Mucosa of descending colon (tissue), 3 donors: Measurements from ENCODE around the gene LRRC28. TPM values are rescaled to one million over a fixed set of nuclear protein-coding genes. Genes with fewer than 3 reads are reported as not detected.

Experiments
- ATAC-seq: fragments of 200-7000 bp; cut with Tn5 transposase; one replicate; pipeline ENCODE4 v1.9.1; 2020; ENCODE audit warnings: mild to moderate bottlenecking, moderate library complexity
- DNase-seq, 3 donors: peaks; one replicate each; pipeline ENCODE4 v3.0.0-alpha.2; 2020
- H3K36me3 ChIP-seq: fragments of 200-600 bp; one replicate; pipeline ENCODE4 v1.8.0; 2021; ENCODE audit warnings: low read depth, mild to moderate bottlenecking
- H3K4me1 ChIP-seq: fragments of 200-600 bp; one replicate; pipeline ENCODE4 v1.8.0; 2021; ENCODE audit warnings: low read depth, mild to moderate bottlenecking
- H3K4me3 ChIP-seq: fragments of 200-600 bp; one replicate; pipeline ENCODE4 v1.8.0; 2021; ENCODE audit warnings: mild to moderate bottlenecking
- H3K9me3 ChIP-seq: fragments of 200-600 bp; one replicate; pipeline ENCODE4 v1.8.0; 2021; ENCODE audit warnings: mild to moderate bottlenecking
- CTCF ChIP-seq: fragments of 200-600 bp; IDR thresholded peaks from one replicate; pipeline ENCODE4 v1.8.0; 2022; ENCODE audit warnings: antibody characterized with exemption, mild to moderate bottlenecking
- intact Hi-C, 2 donors: fragments of 100-400 bp; cut with DNase I in 1 of 2; cut with micrococcal nuclease in 1 of 2; formaldehyde crosslinking; loops; one replicate each; pipeline versions ENCODE4 v1.11.0 to v1.11.1; 2022; cut with DNase I, micrococcal nuclease
- total RNA-seq, 3 donors: library from RNA; stranded (reverse); fragmentation: NEBNext Ultra II Directional in 2 of 3; extraction: Animal tissue kit (Norgen Biotek cat#: 25700) in 2 of 3; gene quantifications; one replicate each; pipeline versions ENCODE4 v1.2.1 to v1.2.4, GENCODE V29; 2021 to 2023
- donor health status: DM: no; HTN: no; CAD: no; lungs with moderate emphysema.
- donor health status: DM: no; HTN: no; CAD: no.
- donor health status: DM: no; HTN: yes; CAD: no.

The LRRC28 gene
- total RNA-seq, 3 donors from 2014 or later = 26.0 to 41.6 (median 27.7) TPM

DNA sequence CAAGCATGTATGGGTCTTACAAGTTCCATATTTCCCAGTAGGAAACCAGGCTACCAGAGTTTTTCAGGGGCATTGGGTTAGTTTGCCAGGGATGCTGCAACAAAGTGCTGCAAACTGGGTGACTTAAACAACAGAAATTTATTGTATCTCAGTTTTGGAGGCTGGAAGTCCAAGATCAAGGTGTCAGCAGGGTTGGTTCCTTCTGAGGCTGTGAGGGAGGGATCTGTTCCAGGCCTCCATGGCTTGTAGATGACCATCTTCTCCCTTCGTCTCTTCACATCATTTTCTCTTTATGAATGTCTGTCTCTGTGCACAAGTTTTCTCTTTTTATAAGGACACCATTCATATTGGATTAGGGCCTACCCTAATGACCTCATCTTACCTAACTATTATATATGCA, 114.7 kb downstream of the LRRC28 start:
- Histone ChIP-seq H3K4me1 (no peaks in the 10 kb centered on the region), H3K9me3 (no peaks in the 10 kb centered on the region), H3K4me3 (no peak overlapping the region), H3K36me3 (no peaks in the 10 kb centered on the region)
- intact Hi-C loops = loop anchor here in 1 of 2 donors (10.0 kb wide), 1 partner anchor 59 kb away; no protein-coding TSS in a partner anchor
- ATAC-seq (no peak), DNase-seq (no peak)
- no peak for TF ChIP-seq CTCF

GRCh38 chr15:99368743-99369142, 117.5 kb downstream of the LRRC28 start:
- no peak for TF ChIP-seq CTCF
- no peak for ATAC-seq

DNA sequence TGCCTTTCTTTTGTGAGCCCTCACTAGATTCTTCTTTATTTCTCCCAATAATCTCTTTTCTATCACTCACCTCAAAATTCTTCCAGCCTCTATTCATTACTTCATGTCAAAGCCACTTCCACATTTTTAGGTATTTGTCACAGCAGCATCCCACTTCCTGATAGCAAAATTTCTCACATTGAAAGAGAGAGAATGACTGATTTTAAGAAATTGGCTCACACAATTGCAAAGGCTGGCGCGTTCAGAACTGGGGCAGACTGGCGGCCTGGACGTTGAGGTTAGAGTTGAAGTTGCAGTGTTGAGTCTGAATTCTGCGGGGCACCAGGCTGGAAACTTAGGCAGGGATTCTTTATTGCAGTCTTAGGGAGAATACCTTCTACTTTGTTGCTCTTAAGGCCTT, 117.9 kb downstream of the LRRC28 start:
- Histone ChIP-seq H3K4me3 (no peak overlapping the region), H3K4me1 (no peaks in the 10 kb centered on the region), H3K9me3 (no peaks in the 10 kb centered on the region), H3K36me3 (no peaks in the 10 kb centered on the region)
- ATAC-seq (no peak), DNase-seq (no peak)
- no peak for TF ChIP-seq CTCF
- intact Hi-C loops = loop anchor here in 1 of 2 donors (10.0 kb wide), 1 partner anchor 56 kb away; no protein-coding TSS in a partner anchor

More at GRCh38 chr15:99368743-99369142, 117.5 kb downstream of the LRRC28 start:
- H3K4me1 ChIP-seq = no peaks in the 10 kb centered on the region
- intact Hi-C loops = loop anchor here in 1 of 2 donors (10.0 kb wide), 1 partner anchor 56 kb away; no protein-coding TSS in a partner anchor
- no peaks in the 10 kb centered on the region for H3K9me3 ChIP-seq
- no peak overlapping the region for H3K4me3 ChIP-seq
- DNase-seq = no peak
- no peaks in the 10 kb centered on the region for H3K36me3 ChIP-seq

- no peak for DNase-seq
- intact Hi-C loops = no loop called here
- Histone ChIP-seq H3K4me1 (no peaks in the 10 kb centered on the region), H3K36me3 (no peaks in the 10 kb centered on the region), H3K9me3 (no peaks in the 10 kb centered on the region), H3K4me3 (no peak overlapping the region)
- no peak for TF ChIP-seq CTCF
- ATAC-seq = no peak
These were observed 120.2 kb downstream of the LRRC28 start for GRCh38 chr15:99371180-99372103.

GRCh38 chr15:99385005-99385669, 133.9 kb downstream of the LRRC28 start:
- TF ChIP-seq CTCF = no peak
- no peaks in the 10 kb centered on the region for H3K9me3 ChIP-seq
- no peaks in the 10 kb centered on the region for H3K36me3 ChIP-seq
- intact Hi-C loops = no loop called here
- no peak overlapping the region for H3K4me3 ChIP-seq
- peaks cover 8% of the 10 kb centered on the region for H3K4me1 ChIP-seq
- peak; percentile 71 for ATAC-seq
- no peak for DNase-seq
